SK-N-SH treated with all-trans-retinoic acid at 6 μM for 48 hours (cell line): Measurements from ENCODE around the gene DOLPP1.

Source experiments
- CSDC2 ChIP-seq: fragments of 250-450 bp; sonication (Bioruptor Pico); IDR thresholded peaks from 2 replicates; pipeline ENCODE4 v1.5.0; 2020; ENCODE audit warnings: mild to moderate bottlenecking, moderate library complexity
- TCF4 ChIP-seq: fragments of 250-450 bp; sonication (Bioruptor Pico); IDR thresholded peaks from 2 replicates; pipeline ENCODE4 v1.8.0; 2021; ENCODE audit warnings: mild to moderate bottlenecking, moderate library complexity, borderline replicate concordance
- ZFP3 ChIP-seq: fragments of 250-450 bp; sonication (Bioruptor Pico); IDR thresholded peaks from 2 replicates; pipeline ENCODE4 v1.5.0; 2020; ENCODE audit warnings: mild to moderate bottlenecking, moderate library complexity

DNA sequence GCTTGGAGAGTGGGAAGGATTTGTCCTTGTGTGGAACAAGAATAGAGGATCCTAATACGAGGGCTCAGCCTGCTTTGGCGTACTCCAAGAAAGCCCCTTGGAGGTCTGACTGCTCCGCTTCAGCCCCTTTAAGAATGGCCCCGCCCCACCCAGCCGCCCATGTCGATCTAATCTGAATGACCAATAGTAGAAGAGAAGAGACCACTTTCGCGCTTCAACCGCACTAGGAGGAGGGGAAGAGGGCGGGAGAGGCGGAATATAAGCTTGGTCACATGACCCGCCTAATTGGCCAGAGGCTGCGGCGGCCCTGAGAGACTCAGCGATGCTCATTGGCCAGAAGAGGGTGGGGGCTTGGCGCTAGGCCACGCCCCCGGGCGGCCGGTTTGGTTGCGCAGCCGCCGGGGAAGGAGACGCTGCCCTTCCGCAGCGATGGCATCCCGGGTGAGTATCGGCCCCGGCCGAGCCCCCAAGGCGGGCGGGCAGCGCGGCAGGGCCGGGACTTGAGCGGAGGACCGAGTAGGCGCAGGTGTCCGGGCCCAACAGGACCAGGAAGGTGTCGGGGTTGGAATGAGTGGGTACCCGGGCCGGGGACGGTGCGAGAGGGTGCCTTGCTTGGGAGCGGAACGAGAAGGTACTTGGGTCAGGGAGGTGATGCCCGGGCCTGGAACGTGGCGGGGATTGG is 44.5 kb upstream of the DOLPP1 start, which contains the start of gene MIGA2:
- TF ChIP-seq TCF4 (CRISPR knock-in tag) (no peak), CSDC2 (CRISPR knock-in tag) (no peak), ZFP3 (CRISPR knock-in tag) (no peak)
